Gastroesophageal sphincter (tissue), 3 donors: ENCODE measurements around the gene KICS2.

ENCODE experiments used
- POLR2A ChIP-seq, 2 donors: fragments of 450-650 bp; IDR thresholded peaks; one replicate each; pipeline ENCODE4 v1.6.1; 2017; ENCODE audit warnings: antibody characterized with exemption in 2 of 2, mild to moderate bottlenecking in 2 of 2, moderate library complexity in 1 of 2
- TF ChIP-seq, protein P1 (sequence below), 4 experiments: fragments of 200-600 bp in 2 of 4; fragments of 450-650 bp in 2 of 4; sonication (generic) in 1 of 4; IDR thresholded peaks; one replicate each; pipeline ENCODE4 v1.5.1; 2017 to 2019; ENCODE audit warnings: antibody characterized with exemption in 4 of 4, mild to moderate bottlenecking in 2 of 4, moderate library complexity in 2 of 4

- TF ChIP-seq, protein P1, sequence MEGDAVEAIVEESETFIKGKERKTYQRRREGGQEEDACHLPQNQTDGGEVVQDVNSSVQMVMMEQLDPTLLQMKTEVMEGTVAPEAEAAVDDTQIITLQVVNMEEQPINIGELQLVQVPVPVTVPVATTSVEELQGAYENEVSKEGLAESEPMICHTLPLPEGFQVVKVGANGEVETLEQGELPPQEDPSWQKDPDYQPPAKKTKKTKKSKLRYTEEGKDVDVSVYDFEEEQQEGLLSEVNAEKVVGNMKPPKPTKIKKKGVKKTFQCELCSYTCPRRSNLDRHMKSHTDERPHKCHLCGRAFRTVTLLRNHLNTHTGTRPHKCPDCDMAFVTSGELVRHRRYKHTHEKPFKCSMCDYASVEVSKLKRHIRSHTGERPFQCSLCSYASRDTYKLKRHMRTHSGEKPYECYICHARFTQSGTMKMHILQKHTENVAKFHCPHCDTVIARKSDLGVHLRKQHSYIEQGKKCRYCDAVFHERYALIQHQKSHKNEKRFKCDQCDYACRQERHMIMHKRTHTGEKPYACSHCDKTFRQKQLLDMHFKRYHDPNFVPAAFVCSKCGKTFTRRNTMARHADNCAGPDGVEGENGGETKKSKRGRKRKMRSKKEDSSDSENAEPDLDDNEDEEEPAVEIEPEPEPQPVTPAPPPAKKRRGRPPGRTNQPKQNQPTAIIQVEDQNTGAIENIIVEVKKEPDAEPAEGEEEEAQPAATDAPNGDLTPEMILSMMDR (IDR thresholded peaks at IDR 0.05): no peak
- no peak for TF ChIP-seq POLR2A (IDR thresholded peaks at IDR 0.05)
Observed at GRCh38 chr12:64212119-64212746, 9.9 kb downstream of the KICS2 start.
